Loucy (cell line): ENCODE data around the gene DIRAS1.
"Not testable (repeated sequence)": the region's sequence is repeated elsewhere in the genome, so short reads cannot be mapped to it uniquely, and the experiment has no call there.

Experiments used
- H2AFZ ChIP-seq: fragments of 200-600 bp; sonication (generic); 2 replicates; pipeline ENCODE4 v1.6.0; 2016; ENCODE audit warnings: antibody characterized with exemption, mild to moderate bottlenecking, low read length, moderate library complexity
- H3F3A ChIP-seq: fragments of 200-600 bp; 2 replicates; pipeline ENCODE4 v1.6.0; 2016; ENCODE audit warnings: antibody characterized with exemption, low read depth, mild to moderate bottlenecking
- H3K27me3 ChIP-seq: fragments of 200-600 bp; sonication (generic); 2 replicates; pipeline ENCODE4 v1.6.1; 2014; ENCODE audit warnings: low read length, mild to moderate bottlenecking; ENCODE audit not compliant: insufficient read depth, poor library complexity, severe bottlenecking
- H3K36me3 ChIP-seq: fragments of 200-600 bp; sonication (generic); 2 replicates; pipeline ENCODE4 v1.6.1; 2016; ENCODE audit warnings: low read length; ENCODE audit not compliant: insufficient read depth
- H3K4me1 ChIP-seq: fragments of 200-600 bp; sonication (generic); 2 replicates; pipeline ENCODE4 v1.5.1; 2014; ENCODE audit warnings: low read length, mild to moderate bottlenecking; ENCODE audit not compliant: insufficient read depth, poor library complexity, severe bottlenecking
- H3K4me2 ChIP-seq: fragments of 200-600 bp; sonication (generic); 2 replicates; pipeline ENCODE4 v1.6.0; 2014; ENCODE audit warnings: antibody characterized with exemption, low read length, low read depth, mild to moderate bottlenecking; ENCODE audit not compliant: poor library complexity, severe bottlenecking
- H3K4me3 ChIP-seq: fragments of 200-600 bp; sonication (generic); 2 replicates; pipeline ENCODE4 v1.5.1; 2014; ENCODE audit warnings: low read length, mild to moderate bottlenecking, mixed read lengths; ENCODE audit not compliant: poor library complexity, severe bottlenecking
- H3K79me2 ChIP-seq: fragments of 200-600 bp; sonication (generic); 2 replicates; pipeline ENCODE4 v1.6.1; 2014; ENCODE audit warnings: low read length; ENCODE audit not compliant: insufficient read depth
- H3K9ac ChIP-seq: fragments of 200-600 bp; sonication (generic); 2 replicates; pipeline ENCODE4 v1.6.0; 2014; ENCODE audit warnings: mild to moderate bottlenecking, low read depth, low read length, moderate library complexity; ENCODE audit not compliant: poor library complexity, severe bottlenecking
- H3K9me2 ChIP-seq: fragments of 200-600 bp; sonication (generic); replicated peaks from 2 replicates; pipeline ENCODE4 v1.6.1; 2016; ENCODE audit warnings: low read depth, low read length, mixed read lengths
- H3K9me3 ChIP-seq: fragments of 200-600 bp; sonication (generic); 2 replicates; pipeline ENCODE4 v1.6.1; 2014; ENCODE audit warnings: mild to moderate bottlenecking, antibody characterized with exemption, low read length, low read depth; ENCODE audit not compliant: insufficient read depth
- H4K20me1 ChIP-seq: fragments of 200-600 bp; sonication (generic); 2 replicates; pipeline ENCODE4 v1.6.0; 2014; ENCODE audit warnings: antibody characterized with exemption, low read length, mild to moderate bottlenecking; ENCODE audit not compliant: insufficient read depth, poor library complexity, severe bottlenecking
- EZH2phosphoT487 ChIP-seq: fragments of 200-600 bp; IDR thresholded peaks from 2 replicates; pipeline ENCODE4 v1.6.1; 2018; ENCODE audit warnings: antibody characterized with exemption, mild to moderate bottlenecking, moderate library complexity, borderline replicate concordance
- TF ChIP-seq, protein P1 (sequence below): fragments of 200-600 bp; sonication (generic); conservative IDR thresholded peaks from 2 replicates; pipeline ENCODE4 v1.5.1; 2014; ENCODE audit warnings: mild to moderate bottlenecking, antibody characterized with exemption, low read length

The DIRAS1 gene

DNA sequence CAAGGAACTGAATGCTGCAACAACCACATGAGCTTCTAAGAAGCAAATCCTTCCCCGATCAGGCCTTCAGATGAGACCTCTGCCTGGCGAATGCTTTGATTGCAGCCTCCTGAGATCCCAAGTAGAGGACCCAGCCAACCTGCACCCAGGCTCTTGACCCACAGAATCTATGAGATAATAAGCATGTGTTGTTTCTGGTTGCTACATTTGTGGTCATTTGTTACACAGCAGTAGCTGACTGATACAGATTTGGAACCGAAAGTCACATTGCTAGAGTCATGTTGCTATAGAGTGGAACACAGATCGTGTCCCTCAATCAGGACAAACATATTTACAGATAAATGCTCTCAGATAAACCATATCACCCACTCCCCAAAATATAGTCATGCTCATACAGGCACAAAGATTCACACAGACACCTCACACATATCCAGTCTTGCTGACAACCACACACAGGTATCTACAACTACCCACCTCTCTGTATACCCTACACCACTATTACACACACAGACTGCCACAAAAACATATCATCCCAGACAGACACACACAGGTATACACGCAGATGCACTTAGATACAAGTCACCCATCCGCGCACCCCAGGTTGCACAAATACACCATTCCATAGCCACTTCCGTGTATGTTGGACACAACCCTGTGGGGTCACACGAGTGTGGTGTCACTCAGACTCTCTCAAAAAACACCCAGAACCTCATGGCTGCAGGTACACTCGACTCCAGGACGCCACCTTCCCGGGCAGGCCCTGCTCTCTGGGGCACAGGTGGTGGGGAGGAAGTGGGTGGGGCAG, 5.5 kb downstream of the DIRAS1 start:
- Histone ChIP-seq H4K20me1 (no peaks in the 10 kb centered on the region), H3K27me3 (no peaks in the 10 kb centered on the region), H3K79me2 (no peaks in the 10 kb centered on the region), H2AFZ (no peak overlapping the region), H3K4me3 (no peak overlapping the region), H3K36me3 (no peaks in the 10 kb centered on the region), H3K4me2 (no peak overlapping the region), H3K4me1 (no peaks in the 10 kb centered on the region), H3F3A (no peaks in the 10 kb centered on the region), H3K9me3 (peaks cover 5% of the 10 kb centered on the region; the same call in 1 of the 2 replicates), H3K9ac (no peak overlapping the region), H3K9me2 (no peaks in the 10 kb centered on the region)
- TF ChIP-seq, protein P1, sequence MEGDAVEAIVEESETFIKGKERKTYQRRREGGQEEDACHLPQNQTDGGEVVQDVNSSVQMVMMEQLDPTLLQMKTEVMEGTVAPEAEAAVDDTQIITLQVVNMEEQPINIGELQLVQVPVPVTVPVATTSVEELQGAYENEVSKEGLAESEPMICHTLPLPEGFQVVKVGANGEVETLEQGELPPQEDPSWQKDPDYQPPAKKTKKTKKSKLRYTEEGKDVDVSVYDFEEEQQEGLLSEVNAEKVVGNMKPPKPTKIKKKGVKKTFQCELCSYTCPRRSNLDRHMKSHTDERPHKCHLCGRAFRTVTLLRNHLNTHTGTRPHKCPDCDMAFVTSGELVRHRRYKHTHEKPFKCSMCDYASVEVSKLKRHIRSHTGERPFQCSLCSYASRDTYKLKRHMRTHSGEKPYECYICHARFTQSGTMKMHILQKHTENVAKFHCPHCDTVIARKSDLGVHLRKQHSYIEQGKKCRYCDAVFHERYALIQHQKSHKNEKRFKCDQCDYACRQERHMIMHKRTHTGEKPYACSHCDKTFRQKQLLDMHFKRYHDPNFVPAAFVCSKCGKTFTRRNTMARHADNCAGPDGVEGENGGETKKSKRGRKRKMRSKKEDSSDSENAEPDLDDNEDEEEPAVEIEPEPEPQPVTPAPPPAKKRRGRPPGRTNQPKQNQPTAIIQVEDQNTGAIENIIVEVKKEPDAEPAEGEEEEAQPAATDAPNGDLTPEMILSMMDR: no peak
- no peak for TF ChIP-seq EZH2phosphoT487

DNA sequence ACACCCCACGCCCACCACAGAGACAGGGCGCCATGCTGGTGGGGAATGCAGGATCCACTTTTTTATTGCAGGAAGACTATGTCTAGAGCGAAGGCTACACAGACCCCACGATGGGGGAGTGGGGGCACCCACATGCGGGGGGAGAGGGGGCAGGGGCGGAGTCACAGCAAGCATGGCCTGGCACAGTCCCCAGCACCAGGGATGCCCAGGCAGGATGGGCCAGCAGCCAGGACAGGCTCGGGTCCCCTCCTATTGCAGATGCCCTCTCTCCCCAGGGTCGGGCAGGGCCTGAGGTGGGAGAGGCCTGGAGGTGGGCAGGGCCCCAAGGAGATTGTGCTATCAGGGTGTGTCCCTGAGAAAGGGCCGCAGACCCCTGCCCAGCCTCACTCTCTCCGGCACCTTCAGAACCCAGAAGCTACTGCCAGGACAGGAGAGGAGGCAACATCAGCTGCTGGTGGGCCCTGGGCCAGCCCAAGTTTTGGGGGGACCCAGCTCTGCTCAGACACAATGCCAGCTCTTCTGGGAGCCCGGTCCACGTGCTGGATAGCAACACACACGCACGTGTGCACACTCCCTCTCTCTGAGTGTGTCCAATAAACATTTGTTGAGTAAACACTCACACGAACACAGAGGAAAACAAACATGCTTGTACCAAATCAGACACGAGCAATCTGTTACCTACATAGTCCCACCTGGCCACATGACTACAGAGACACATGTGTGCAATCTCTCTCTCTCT, 6.5 kb downstream of the DIRAS1 start:
- H3K27me3 ChIP-seq: no peaks in the 10 kb centered on the region
- no peaks in the 10 kb centered on the region for H3K9me2 ChIP-seq
- no peaks in the 10 kb centered on the region for H4K20me1 ChIP-seq
- no peak overlapping the region for H3K4me2 ChIP-seq
- no peak overlapping the region for H3K4me3 ChIP-seq
- no peaks in the 10 kb centered on the region for H3F3A ChIP-seq
- H3K4me1 ChIP-seq: no peaks in the 10 kb centered on the region
- no peak overlapping the region for H2AFZ ChIP-seq
- H3K79me2 ChIP-seq: no peaks in the 10 kb centered on the region
- no peaks in the 10 kb centered on the region for H3K36me3 ChIP-seq
- H3K9ac ChIP-seq: no peak overlapping the region
- TF ChIP-seq EZH2phosphoT487: no peak
- TF ChIP-seq, protein P1: no peak
- peaks cover 5% of the 10 kb centered on the region; the same call in 1 of the 2 replicates for H3K9me3 ChIP-seq

DNA sequence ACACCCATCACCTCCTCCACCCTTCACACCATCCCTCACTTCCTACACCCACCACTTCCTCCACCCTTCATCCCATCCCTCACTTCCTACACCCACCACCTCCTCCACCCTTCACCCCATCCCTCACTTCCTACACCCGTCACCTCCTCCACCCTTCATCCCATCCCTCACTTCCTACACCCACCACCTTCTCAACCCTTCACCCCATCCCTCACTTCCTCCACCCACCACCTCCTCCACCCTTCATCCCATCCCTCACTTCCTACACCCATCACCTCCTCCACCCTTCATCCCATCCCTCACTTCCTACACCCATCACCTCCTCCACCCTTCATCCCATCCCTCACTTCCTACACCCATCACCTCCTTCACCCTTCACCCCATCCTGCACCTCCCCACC, 7.1 kb downstream of the DIRAS1 start:
- not testable (repeated sequence) for H3K4me2 ChIP-seq, H3F3A ChIP-seq, H3K27me3 ChIP-seq, H3K9me3 ChIP-seq, H4K20me1 ChIP-seq, H3K36me3 ChIP-seq, H3K4me1 ChIP-seq, H3K9me2 ChIP-seq, H3K4me3 ChIP-seq, H3K9ac ChIP-seq, H3K79me2 ChIP-seq, H2AFZ ChIP-seq

DNA sequence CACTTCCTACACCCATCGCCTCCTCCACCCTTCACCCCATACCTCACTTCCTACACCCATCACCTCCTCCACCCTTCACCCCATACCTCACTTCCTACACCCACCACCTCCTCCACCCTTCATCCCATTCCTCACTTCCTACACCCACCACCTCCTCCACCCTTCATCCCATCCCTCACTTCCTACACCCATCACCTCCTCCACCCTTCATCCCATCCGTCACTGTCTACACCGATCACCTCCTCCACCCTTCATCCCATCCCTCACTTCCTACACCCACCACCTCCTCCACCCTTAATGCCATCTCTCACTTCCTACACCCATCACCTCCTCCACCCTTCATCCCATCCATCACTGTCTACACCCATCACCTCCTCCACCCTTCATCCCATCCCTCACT, 8.0 kb downstream of the DIRAS1 start:
- H3F3A ChIP-seq, H3K79me2 ChIP-seq, H3K4me2 ChIP-seq, H3K4me1 ChIP-seq, H4K20me1 ChIP-seq, H3K9ac ChIP-seq, H3K4me3 ChIP-seq, H3K36me3 ChIP-seq, H3K9me3 ChIP-seq, H3K9me2 ChIP-seq, H2AFZ ChIP-seq, H3K27me3 ChIP-seq: not testable (repeated sequence)
